Stimulated activated CD4-positive, alpha-beta T cell treated with anti-CD3 and anti-CD28 coated beads, Interleukin-1b, Interleukin-23, amount 100 ng/mL, for 24 hours (primary cell): ENCODE measurements around the gene TEPSIN.

Experiments used
- DNase-seq, 4 experiments: peaks; one replicate each; pipeline ENCODE4 v3.0.0-alpha.2; 2020; ENCODE audit warnings: low read depth in 4 of 4, low spot score in 1 of 4

The TEPSIN gene

DNA sequence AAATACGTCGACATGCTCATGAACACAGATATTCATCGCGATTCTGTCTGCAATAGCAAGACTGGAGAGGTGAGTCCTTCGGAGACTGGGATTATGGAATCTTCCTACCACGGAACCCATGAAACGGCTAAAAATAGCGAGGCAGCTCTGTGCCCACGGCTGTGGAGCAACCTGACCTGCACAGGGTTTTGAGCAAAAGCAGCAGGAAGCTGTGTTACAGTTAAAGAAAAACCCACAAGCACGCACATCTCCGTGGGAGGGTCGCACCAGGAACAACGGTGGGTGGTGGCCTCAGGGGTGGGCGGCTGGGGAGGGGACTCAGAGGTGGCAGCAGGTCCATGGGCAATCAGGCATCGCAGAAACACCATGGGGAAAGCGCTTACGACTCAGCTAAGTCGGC lies 31.4 kb upstream of the TEPSIN start:
- DNase-seq: no peak

DNA sequence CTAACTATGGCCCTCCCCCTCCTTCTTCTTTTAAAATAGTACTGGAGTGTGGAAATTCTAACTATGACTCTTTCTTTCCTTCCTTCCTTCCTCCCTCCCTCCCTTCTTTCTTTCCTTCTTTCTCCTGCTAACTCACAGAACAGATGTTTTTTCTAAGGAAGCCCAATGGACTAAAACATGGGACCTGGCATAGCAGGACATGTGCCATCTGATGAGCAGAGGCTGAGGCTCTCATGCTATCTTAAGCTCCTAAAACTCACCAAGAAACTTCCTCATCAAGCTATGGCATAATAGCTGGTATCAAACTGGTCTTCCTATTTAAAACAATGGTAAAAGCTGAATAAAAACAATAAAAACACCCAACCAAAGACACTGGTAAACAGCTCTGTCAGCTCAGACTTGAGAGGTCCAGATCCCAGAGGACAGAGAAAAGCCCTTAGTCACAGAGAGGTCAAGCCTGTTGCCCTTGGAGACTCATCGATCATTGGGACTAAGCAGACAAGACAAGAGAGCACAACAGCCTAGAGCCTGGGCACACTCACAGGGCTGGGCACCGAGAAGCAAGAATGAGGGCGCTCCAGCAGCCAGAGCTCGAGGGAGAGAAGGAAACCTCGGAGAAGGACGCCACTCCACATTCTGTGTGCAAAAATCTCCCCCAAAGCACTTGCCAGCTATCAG lies 28.7 kb upstream of the TEPSIN start:
- no peak for DNase-seq

DNA sequence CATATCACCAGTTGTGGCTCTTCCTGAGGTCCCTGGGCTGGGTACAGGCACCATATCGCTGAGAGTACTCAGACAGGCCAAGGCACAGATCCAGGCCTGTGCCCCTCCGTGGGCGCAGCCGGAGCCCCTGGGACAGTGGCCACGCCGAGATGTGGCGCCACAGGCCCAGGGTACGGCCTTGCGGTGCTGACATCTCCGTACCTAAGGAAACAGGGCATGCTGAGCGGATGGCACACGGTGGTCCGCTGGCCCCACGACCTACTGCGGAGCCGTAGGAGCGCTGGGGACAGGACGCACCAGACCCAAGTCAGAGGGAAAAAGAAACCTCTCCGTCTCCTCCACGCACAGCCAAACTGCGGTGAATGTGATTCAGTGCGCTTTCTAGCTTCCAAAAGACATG lies 26.7 kb upstream of the TEPSIN start:
- DNase-seq: no peak

DNA sequence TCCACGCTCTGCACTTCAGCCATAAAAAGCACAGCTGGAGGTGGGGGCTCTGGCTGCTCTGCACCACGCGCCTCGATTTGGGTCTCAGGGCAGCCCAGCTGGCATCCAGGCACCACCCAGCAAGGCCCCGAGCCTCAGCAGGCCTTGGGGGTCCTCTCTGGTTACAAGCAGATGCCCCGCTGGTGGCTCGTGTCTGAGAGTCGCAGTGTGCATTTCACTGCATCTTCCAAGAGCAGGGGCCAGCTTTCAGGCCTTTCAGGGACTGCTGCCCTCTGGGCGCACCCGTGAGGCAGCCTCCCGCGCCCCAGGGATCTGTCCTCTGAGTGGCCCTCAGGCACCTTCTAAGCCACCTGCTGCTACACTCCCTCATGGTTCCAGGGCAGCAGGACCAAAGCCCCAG lies 25.8 kb upstream of the TEPSIN start:
- no peak for DNase-seq

DNA sequence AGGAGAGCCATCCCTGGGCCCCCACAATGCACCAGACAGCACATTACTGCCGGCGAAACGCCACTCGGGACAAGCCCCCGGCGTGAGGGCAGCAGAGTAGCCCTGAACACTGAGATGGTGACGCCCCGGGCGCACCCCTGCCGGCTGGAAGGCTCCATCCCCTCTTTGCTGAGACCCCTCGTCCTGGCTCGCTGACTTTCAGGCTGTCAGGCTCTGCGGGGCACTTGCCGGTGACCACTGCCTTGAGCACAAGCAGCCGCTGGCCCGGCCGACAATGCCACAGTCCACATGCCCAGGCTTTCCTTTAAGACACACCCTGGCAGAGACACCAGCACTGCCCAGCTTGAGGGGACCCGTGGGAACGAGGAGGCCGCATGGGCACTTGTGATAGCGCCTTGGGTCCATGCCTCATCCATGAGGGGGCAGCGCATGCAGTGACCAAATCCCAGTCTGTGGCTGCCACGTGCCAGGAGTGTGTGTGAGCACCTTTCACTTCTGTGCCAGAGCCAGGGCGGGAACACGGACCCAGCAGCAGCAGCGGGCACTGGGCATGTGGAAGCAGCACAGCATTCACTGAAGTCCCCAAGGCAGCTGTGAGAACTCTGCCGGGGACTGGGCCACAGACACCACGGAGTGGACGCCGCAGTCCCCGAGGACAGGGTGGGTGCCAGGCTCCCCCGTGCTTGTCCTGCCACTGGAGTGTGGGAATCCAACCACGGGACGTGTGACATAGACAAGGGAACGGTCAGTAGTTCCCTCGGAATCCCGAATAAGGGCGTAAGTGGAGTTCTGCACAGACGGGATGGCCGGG lies 24.7 kb upstream of the TEPSIN start:
- DNase-seq: no peak

DNA sequence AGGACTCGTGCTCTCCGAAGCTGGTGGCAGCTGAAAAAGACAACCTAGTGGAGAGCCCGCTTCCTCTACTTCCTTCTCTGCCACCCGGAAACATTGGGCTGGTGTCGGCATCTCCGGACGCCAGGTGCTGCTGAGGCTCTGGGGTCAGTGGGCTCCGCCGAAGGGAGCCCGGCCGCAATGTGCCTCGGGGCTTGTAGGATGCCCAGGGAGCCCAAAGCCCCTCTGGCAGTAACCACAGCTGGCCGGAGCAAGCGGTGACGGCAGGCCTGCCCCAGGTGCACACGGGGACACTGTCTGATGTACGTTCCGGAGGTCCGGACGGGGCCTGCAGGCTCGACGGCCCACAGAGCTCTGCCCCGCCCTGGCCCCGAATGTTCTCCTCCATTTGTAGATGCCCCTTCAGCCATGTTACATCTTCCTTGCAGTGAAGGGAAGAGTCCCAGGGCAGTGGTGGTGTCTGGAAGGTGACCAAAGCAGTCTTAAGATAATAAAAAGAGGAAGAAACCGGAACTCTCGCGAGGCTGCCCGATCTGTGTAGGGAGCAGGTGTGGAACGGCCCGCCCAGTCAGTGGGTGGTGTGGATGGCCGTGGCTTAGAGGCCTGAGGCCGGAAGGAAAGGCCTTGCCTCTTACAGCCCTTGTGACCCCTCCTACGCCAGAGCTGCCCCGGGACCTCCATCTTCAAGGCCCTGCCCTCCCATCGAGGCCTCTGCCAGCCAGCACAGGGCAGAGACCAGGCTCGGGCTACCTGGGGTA lies 22.9 kb upstream of the TEPSIN start:
- no peak for DNase-seq

DNA sequence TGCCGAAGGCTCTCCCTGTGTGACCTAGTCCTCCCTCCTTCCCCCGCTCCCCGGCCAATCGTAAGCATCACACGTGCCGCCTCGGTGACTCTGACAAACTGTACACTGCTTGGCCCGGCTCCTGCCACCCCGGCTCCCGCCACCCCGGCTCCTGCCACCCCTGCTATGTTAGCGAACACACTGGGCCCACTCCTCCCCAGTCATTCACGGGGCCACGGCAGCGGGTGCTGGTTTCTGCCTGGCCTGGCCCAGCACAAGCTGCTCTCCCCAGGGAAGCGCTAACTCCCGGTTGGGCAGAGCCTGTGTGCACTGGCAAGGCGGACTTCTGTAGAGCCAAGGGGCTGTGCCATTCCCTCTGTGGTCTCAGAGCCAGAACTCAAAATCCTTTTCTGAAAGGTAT lies 22.2 kb upstream of the TEPSIN start:
- no peak for DNase-seq

DNA sequence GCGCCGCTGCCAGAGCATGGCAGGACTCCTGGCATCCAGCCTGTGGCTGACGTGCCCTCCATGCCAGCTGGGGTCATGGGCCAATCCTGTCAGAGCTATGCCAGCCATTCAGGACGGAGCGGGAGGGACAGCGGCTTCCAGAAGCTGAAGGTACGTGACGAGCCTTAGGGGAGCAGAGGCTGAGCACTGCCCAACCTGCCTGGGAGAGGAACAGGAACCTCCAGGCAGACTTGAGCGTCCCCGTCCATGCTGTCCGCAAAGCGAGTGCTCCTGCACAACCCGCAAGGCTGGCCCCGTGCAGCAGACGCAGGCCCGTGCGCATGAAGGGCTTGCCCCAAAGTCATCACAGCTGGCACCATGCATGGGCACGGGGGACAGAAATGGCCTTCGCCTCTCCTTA lies 21.8 kb upstream of the TEPSIN start:
- DNase-seq: no peak

DNA sequence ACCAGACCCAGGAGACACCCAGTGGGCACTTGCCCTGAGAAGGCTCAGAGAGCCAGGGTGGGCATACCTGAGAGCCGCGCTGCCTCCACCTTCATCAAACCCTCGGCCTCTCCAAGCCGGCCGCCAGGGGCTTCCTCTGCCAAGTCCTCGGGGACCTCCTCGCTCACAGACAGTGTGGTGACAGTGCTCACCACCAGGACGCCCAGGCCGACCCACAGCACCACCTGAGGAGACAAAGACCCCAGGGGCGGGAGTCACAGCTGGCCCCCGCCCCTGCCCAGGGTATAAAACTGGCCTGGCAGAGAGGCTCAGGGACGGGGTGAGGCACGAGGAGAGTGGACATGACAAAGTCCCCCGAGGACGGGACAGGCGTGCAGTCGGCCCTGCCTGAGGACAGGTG lies 21.3 kb upstream of the TEPSIN start:
- DNase-seq: no peak

DNA sequence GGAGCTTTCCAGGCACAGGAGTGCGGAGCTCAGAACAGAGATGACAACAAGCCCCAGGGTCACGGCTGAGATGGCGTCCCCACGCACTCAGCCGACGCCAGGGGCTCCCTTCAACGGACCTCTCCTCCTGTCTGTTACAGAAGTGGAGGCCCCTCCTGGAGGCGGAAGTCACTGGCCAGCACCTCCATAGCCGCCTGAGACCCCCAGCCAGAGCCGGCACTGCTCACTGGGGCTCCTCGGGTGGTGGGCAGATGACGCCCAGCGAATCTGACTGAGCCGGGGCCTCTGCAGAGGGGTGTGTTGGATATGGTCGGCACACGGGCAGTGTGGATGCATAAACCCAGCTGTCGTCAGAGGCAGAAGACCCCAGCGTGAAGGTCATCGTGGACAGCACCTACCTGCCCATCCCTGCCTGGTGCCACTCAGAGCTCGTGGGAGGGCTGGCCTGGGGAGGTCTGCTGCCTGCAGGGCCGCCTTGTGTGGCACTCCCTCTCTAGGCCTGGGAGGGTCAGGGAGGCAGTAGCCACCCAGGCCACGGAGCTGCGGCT lies 20.3 kb upstream of the TEPSIN start:
- no peak for DNase-seq

DNA sequence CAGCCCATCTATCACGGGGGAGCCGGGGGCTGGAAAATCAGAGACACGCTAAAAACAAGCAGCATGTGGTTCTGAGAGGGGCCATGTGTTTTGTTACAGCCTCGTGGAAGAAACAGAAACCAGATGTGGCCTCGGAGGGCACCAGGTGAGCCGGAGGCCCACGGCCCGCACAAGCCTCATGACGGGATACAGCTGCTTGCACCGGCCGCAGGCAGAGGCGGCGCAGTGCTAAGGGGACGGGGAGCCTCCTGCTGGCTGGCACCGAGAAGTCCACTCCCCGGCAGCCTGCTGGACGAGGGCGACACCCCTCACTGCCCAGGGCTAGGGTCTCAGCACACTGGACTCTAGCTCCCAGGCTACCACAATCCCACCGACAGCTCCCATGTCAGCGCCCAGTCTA lies 19.4 kb upstream of the TEPSIN start:
- no peak for DNase-seq

DNA sequence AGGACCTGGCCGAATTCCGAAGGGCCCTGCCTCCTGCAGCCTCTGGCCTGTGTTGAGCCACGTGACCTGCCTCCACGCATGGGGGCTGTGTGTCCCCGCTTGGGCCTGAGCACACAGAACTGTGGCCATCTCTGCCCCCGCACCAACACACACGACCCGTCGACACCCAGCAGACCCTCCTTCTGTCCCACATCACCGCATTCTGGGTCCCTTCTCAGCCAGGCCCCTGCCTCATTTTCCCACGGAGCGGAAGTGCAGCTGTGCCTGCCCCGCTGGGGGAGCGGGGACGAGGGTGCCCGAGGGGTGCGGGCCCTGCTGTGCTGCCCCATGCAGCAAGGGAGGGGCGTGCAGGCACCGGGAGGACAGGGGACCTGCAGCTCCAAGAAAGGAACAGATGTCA lies 18.7 kb upstream of the TEPSIN start:
- no peak for DNase-seq

DNA sequence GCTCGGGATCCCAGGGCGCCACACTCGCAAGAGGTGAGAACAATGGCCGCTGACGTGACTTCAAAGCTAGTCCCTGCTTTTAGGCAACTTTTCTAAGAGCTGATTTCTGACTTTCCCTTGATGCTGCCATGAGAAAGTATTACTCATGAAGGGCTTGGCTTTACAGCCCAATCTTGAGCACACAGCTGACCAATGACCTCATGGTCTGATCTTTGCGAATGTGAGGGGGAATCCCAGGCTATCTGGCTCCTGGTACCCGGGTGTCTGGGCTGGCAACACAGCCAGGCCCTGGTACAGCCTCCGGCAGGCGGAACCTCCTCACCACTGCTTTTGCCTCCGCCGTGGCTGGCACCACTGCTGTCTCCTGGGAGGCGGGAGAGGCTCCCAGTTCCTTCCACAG lies 17.8 kb upstream of the TEPSIN start:
- DNase-seq: no peak

DNA sequence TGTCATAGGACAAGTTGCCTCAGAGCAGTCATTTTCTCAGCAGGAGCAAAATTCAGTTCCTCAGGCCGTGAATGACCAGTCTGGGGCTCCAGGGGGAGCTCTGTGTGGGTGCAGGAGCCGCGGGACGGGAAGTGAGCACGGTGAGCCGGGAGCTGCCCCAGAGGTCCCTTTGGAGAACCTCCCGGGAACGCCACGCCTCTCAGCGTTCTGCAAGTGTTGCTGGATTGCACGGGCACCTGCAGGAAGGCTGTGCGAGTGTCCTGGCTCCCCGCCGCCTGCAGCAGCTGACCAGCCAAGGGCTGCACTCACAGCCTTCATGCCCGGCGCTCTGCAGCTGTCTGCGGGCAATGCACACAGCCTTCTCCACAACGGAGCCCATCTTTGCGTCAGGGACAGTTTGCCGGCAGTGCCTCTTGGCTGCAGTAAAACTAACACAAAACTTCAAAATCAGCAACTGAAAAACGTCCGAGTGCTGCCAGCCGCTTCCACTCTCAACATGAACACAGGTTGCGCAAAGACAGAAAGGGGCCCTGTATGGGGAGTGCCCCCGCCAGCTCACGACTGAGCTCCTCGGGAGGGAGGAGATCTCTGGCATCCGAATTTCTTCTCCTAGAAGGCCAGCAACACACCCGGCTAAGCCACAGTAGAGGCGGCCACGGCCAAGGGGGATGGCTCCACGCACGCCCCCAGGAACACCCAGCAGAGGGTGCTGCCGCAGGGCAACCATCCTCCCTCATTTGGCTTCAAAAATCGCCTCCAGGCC lies 16.3 kb upstream of the TEPSIN start:
- no peak for DNase-seq

DNA sequence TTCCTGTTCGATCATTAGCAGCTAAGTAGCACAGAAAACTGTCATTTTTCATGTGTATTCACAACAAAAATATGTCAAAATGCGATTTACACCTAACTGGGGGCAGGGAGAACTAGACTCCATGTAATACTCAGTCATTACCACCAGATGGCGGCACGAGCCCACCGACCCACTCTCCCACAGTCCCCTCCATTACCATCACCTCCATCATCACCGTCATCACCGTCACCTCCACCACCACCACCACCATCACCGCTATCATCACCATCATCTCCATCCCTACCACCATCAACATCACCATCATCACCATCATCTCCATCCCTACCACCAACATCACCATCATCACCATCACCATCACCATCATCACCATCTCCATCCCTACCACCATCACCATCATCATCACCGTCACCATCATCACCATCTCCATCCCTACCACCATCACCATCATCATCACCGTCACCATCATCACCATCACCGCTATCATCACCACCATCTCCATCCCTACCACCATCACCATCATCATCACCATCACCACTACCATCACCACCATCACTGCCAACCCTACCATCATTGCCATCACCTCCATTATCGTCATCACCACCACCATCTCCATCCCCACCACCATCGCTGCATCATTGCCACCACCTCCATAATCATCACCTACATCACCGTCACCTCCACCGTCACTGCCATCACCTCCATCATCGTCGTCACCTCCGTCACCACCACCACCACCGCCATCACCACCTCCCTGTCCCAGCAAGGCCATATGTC lies 14.7 kb upstream of the TEPSIN start:
- peak in 3 of 4 experiments; percentile 36 to 41 (median 38) for DNase-seq

DNA sequence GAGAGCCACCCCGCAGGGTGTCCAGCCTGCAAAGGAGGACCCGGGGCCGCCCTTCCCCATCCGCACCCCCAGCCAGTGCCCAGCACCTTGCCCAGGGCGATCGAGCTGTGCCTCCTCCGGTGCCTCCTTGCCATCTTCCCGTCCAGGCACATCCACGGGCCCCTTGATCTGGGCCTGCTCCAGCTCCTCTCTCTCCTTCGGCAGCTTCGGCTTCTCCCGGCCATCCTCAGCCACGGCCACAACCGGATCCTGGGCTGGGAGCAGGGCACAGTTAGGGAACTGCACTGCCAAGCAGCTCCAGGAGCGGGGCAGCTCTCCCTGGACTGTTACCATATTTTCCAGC lies 14.1 kb upstream of the TEPSIN start:
- DNase-seq: no peak

DNA sequence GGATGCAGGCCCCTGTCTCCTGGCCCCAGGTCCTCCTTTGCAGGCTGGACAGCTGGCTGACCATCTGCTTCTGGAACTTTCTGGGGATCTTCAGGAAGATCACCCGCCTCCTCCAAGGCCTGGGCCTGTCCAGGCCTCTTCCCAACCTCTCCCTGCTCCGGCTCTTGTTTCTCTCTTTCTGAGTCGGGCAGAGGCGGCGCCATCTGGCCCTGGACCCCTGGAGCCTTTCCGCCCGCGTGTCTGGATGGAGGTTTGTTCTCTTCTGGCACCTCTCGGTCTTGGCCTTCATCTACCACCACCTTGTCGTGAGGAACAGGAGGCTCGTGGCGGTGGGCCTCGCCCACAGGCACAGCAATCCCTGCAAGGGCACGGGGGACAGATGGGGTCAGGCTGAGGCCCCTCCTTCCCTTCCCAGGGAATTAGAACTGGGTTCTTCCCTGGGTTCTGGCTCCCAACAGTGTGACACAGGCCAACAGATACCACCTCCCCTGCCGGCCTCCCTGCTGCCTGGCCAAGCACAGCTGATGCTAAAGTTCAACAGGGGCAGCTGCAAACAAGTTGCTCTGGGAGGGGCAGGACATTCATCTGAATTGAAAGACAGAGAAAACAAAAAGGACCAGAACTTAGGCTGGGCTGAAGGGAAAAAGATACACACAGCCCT lies 13.6 kb upstream of the TEPSIN start:
- no peak for DNase-seq

DNA sequence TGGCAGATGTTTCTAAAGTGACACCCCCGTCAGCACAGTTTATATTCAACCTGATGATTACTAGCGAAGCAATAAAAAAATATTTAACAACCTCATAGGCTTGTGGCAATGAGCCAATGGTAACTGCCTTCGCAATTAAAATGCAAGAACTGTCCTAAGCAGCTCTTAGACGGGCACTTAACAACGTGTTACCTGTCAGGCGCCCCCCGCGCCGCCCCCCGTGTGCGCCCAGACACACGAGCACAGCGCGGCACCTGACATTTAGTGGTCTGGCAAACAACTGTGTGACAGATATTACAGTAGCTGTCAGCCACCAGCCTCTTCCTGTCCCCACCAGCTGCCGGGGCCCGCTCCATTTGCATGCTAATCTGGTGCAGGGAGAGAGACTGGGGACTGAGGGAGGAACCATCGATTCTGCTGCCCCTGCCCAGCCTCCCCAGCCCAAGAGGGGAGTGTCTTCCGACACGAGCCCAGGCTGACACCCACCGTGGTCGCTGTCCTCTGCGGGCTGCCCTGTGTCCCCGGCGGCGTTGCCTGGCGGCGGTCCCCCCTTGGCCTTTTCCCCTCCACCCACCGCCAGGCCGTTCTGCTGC lies 12.9 kb upstream of the TEPSIN start:
- no peak for DNase-seq

DNA sequence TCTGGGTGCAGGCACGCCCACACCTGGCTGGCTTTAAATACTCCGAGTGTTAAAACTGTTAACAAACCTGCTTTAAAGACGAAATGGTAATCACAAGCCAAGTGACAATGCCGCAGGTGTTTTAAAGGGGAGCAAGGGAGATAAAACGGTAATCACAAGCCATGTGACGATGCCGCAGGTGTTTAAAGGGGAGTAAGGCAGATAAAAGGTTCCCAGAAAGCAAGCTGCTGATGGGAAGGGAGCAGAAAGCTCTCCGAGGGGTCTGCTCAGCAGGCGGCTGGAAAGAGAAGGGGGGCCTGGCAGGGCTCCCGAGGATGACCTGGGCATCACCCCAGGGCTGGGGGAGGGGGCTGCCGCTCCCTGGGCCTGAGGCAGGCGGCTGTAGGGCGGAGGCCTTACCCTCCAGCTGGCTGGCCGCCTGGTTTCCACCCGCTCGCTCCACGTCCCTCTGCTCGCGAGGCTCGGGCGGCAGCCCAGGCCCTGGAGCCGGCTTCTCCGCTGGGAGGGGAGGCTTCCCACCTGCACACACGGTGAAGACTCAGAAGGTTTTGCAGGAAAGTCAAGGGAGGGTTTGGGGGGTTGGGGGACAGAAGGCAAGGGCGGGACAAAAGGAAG lies 12.3 kb upstream of the TEPSIN start:
- DNase-seq: no peak
